ENCODE measurements around the gene KRTAP10-12.

- TF ChIP-seq GATA3 (IDR thresholded peaks at IDR 0.05; ENCODE audit: low read depth, low read length) = no peak
- no peak for TF ChIP-seq GATA2 (IDR thresholded peaks at IDR 0.05; ENCODE audit: low read depth, low read length)
Measured at GRCh38 chr21:44667612-44668011, 29.4 kb upstream of the KRTAP10-12 start.
